ENCODE data around the gene CKM. TPM values are rescaled to one million over a fixed set of nuclear protein-coding genes. Genes with fewer than 3 reads are reported as not detected.

CKM gene
- polyA plus RNA-seq, 2 of the 4 experiments (the other 2 are of a cell fraction), result not detected

- TF ChIP-seq NPAS2 (CRISPR knock-in tag; IDR thresholded peaks at IDR 0.05; ENCODE audit: borderline replicate concordance) (no peak), RFX5 (IDR thresholded peaks at IDR 0.05) (no peak), MAZ (IDR thresholded peaks at IDR 0.05; ENCODE audit: borderline replicate concordance, low read depth, low read length) (no peak), EP300 (IDR thresholded peaks at IDR 0.05) (no peak)
Measured at GRCh38 chr19:45352471-45352870, 29.8 kb upstream of the CKM start (continued).

- Histone ChIP-seq H3K27ac (no peak overlapping the region), H3K4me2 (no peak overlapping the region), H3K4me3 (no peak overlapping the region), H3K4me1 (no peaks in the 10 kb centered on the region), H3K9me3 (no peaks in the 10 kb centered on the region)
- ChIA-PET CTCF (interaction anchor here (1.0 to 3.5 kb wide), 2 partner anchors 13 to 127 kb away, joined by 3 to 25 read pairs; no protein-coding TSS in a partner anchor), POLR2A (no interaction called here)
- DNase-seq (ENCODE audit: low read depth in 1 of 2, low spot score in 1 of 2) (no peak), FAIRE-seq (no peak), ATAC-seq (no peak)
- 92% methylated on average over 7 of the region's 15 CpGs for WGBS (ENCODE audit: missing lambda C conversion rate)
- no peak for TF ChIP-seq HOXA7 (CRISPR knock-in tag; IDR thresholded peaks at IDR 0.05)
- TF ChIP-seq MYC (IDR thresholded peaks at IDR 0.05; ENCODE audit: borderline replicate concordance, low read length), result no peak
- no peak for TF ChIP-seq SMC3 (IDR thresholded peaks at IDR 0.05)
- no peak for TF ChIP-seq TFCP2L1 (CRISPR knock-in tag; IDR thresholded peaks at IDR 0.05)
- no peak for TF ChIP-seq RARB (CRISPR knock-in tag; IDR thresholded peaks at IDR 0.05)
- TF ChIP-seq CBX8 (IDR thresholded peaks at IDR 0.05), result no peak
- TF ChIP-seq JUNB (IDR thresholded peaks at IDR 0.05), result no peak
- TF ChIP-seq, protein P1, sequence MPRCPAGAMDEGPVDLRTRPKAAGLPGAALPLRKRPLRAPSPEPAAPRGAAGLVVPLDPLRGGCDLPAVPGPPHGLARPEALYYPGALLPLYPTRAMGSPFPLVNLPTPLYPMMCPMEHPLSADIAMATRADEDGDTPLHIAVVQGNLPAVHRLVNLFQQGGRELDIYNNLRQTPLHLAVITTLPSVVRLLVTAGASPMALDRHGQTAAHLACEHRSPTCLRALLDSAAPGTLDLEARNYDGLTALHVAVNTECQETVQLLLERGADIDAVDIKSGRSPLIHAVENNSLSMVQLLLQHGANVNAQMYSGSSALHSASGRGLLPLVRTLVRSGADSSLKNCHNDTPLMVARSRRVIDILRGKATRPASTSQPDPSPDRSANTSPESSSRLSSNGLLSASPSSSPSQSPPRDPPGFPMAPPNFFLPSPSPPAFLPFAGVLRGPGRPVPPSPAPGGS (IDR thresholded peaks at IDR 0.05), result no peak
Measured at GRCh38 chr19:45352062-45352461, 29.4 kb upstream of the CKM start.

DNA sequence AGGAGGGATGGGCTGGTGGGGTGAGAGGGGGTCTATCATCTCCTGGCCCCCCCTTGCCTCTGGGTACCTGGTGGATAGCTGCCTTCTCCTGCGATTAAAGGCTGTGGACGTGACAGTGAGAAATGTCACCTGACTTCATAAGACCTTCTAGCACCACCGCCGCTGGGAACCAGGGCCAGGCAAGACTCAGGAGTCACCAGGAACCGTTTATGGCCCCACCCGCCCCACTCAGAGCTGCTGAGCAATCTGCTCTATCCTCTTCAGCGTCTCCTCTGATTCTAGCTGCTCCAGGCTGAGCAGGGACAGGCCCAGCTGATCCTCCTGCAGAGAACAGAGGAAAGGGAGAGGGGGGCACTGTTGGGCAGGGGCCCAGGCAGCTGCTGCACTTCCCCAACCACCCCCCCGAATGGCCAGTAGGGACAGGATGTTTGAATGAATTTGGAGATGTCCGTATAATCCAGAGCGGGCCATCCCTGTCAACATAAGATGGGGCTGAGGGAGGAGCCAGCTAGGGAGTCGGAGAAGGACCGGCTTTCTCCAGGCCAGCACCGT is 28.8 kb upstream of the CKM start:
- no peak for FAIRE-seq
- no peak for TF ChIP-seq NR3C1 (IDR thresholded peaks at IDR 0.05)

DNA sequence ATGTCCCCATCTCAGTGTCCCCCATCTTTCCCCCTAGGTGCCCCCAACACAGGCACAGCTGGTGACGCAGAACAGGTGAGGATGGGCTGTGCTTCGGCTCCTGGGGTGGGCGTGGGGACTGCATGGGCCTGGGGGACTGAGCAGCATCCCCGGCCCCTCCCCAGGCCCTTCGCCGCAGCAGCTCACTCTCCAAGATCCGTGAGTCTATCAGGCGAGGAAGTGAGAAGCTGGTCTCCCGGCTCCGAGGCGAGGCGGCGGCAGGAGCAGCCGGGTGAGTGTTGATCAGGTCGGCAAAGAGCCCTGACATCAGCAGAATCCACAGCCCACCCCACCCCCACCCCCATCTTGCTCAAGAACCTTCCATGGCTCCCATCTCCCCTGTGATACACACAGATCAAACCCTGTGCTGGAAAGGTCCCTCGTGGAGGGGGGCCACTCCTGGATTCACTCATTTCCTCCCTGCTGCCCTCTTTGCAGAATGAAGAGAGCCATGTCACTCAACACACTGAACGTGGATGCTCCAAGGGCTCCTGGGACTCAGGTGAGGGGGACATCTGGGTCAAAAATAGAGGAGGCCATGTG is 27.9 kb upstream of the CKM start:
- Histone ChIP-seq H3K4me2 (no peak overlapping the region), H3K4me1 (no peaks in the 10 kb centered on the region), H3K9me3 (no peaks in the 10 kb centered on the region), H3K4me3 (no peak overlapping the region), H3K27ac (no peak overlapping the region)
- ATAC-seq, result no peak
- POLR2A ChIA-PET, result no interaction called here
- TF ChIP-seq PHF8 (IDR thresholded peaks at IDR 0.05; ENCODE audit: borderline replicate concordance, low read depth) (no peak), ZC3H11A (IDR thresholded peaks at IDR 0.05) (no peak), EP300 (IDR thresholded peaks at IDR 0.05) (no peak), RFX5 (IDR thresholded peaks at IDR 0.05) (no peak), MAFK (IDR thresholded peaks at IDR 0.05; ENCODE audit: partially characterized antibody) (no peak), POLR2A (IDR thresholded peaks at IDR 0.05; ENCODE audit: low read length) (no peak), RCOR1 (IDR thresholded peaks at IDR 0.05; ENCODE audit: low read depth, low read length) (no peak), FOXS1 (CRISPR knock-in tag; IDR thresholded peaks at IDR 0.05) (no peak), MYC (IDR thresholded peaks at IDR 0.05; ENCODE audit: borderline replicate concordance, low read length) (no peak), HOXA7 (CRISPR knock-in tag; IDR thresholded peaks at IDR 0.05) (no peak), ZNF302 (CRISPR knock-in tag; IDR thresholded peaks at IDR 0.05) (no peak), HOXB5 (CRISPR knock-in tag; IDR thresholded peaks at IDR 0.05) (no peak), MAZ (IDR thresholded peaks at IDR 0.05; ENCODE audit: borderline replicate concordance, low read depth, low read length) (no peak), ZSCAN20 (CRISPR knock-in tag; IDR thresholded peaks at IDR 0.05) (no peak), CBX8 (IDR thresholded peaks at IDR 0.05) (no peak)
- TF ChIP-seq, protein P2, sequence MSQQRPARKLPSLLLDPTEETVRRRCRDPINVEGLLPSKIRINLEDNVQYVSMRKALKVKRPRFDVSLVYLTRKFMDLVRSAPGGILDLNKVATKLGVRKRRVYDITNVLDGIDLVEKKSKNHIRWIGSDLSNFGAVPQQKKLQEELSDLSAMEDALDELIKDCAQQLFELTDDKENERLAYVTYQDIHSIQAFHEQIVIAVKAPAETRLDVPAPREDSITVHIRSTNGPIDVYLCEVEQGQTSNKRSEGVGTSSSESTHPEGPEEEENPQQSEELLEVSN (IDR thresholded peaks at IDR 0.05; ENCODE audit: borderline replicate concordance, low read depth), result no peak
- TF ChIP-seq, protein P3, sequence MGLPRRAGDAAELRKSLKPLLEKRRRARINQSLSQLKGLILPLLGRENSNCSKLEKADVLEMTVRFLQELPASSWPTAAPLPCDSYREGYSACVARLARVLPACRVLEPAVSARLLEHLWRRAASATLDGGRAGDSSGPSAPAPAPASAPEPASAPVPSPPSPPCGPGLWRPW (IDR thresholded peaks at IDR 0.05), result no peak
- no peak for FAIRE-seq
- WGBS (ENCODE audit: missing lambda C conversion rate), result 86% methylated on average over 14 of the region's 17 CpGs
- CTCF ChIA-PET, result interaction anchor here (0.8 to 3.5 kb wide), 3 partner anchors 12 to 53 kb away, joined by 3 to 25 read pairs (median 6); no protein-coding TSS in a partner anchor
- no peak for DNase-seq (ENCODE audit: low read depth in 1 of 2, low spot score in 1 of 2)

More for the DNA sequence above, 28.8 kb upstream of the CKM start:
- Histone ChIP-seq H3K4me1 (no peaks in the 10 kb centered on the region), H3K9me3 (no peaks in the 10 kb centered on the region), H3K4me2 (no peak overlapping the region), H3K4me3 (no peak overlapping the region), H3K27ac (no peak overlapping the region)
- ATAC-seq (no peak), DNase-seq (ENCODE audit: low read depth in 1 of 2, low spot score in 1 of 2) (no peak)
- ChIA-PET POLR2A (no interaction called here), CTCF (interaction anchor here (1.0 to 3.5 kb wide), 3 partner anchors 13 to 127 kb away, joined by 3 to 25 read pairs (median 6); no protein-coding TSS in a partner anchor)
- 82% methylated on average over 13 of the region's 13 CpGs for WGBS (ENCODE audit: missing lambda C conversion rate)
